Smooth muscle cell of the brain vasculature (primary cell): Measurements from ENCODE around the gene EPHA1.

Experiments
- DNase-seq: peaks from one replicate; pipeline ENCODE4 v3.0.0-alpha.2; 2012; ENCODE audit warnings: low read depth, low spot score

EPHA1 gene

DNA sequence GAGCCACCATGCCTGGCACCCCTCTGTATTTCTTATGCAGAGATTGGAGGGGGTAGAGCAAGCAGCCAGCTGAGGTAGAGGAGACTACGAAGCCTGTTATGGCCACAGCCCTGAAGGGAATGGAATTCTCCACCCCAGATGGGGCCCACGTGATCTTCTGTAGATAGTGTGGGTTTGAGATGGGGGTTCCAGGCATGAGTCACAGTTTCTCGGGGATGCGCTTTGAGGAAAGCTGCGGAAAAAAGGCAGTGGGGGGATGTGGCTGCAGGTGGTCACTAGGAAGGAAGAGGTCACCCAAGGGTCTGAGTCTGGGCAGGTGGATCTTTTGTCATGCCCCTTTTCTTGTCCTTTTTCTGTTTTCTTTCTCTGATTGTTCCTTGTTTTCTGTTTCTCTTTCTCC lies 57.6 kb downstream of the EPHA1 start:
- no peak for DNase-seq

DNA sequence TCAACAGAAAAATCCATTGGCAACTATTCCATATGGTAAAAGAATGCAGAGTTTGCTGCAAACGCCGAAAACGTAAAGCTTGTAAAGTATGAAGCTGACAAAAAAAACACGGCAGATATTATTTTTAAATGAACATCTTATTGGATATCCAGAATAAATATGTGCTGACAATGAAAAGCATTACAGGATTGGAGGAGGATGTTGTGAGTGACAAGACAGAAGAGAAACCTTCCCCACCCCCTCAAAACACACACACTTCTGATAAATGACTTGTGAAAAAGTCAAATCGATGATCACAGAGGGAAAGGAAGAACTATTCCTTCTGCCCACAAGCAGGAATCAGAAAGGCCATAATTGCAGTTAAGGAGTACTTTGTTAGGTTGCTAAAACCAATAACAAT lies 60.7 kb downstream of the EPHA1 start:
- DNase-seq, result no peak

DNA sequence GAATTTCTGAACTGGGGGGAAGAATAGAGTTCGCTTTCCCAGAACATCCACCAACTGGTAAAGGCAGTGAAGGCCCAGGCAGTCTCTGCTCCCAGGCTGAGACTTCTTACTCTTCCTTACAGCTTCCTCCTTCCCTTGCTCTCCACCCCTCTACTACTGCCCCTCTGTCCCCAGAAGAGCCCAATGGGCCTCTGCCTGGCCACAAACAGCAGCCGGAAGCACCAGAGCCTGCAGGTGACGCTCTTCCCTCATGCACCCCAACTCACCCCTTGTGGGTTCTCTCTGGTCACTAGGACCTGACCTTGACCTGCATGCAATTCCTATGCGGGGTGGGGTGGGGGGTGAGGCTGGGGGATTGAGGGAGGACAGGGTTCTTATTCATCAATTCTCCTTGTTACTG lies 62.6 kb downstream of the EPHA1 start:
- no peak for DNase-seq

DNA sequence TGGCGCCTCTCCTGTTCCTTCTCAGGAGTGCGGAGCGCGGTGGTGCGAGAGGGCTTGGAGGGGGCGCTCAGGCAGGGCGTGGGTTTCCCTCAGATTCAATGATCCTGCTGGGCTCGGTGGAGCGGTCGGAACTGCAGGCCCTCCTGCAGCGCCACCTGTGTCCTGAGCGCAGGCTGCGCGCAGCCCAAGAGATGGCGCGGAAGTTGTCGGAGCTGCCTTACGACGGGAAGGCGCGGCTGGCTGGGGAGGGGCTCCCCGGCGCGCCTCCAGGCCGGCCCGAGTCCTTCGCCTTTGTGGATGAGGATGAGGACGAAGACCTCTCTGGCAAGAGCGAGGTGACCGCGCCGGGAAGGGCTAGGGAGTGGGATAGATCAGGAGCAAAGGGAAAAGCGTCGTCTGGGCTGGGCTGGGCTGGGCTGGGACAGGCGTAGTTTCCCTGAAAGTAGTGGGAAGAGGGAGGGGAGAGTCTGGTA lies 63.2 kb downstream of the EPHA1 start:
- no peak for DNase-seq

DNA sequence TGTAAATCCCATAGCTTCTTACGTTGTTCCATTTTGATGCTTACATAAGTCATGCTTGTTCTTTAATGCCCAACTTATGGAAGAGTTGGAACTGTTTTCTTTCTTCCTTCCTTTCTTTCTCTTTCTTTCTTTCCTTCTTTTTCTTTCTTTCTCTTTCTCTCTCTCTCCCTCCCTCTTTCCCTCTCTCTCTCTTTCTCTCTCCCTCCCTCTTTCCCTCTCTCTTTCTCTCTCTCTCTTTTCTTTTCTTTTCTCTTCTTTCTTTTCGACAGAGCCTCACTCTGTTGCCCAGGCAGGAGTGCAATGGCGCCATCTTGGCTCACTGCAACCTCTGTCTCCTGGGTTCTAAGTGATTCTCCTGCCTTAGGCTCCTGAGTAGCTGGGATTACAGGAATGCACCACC lies 65.1 kb downstream of the EPHA1 start:
- no peak for DNase-seq

DNA sequence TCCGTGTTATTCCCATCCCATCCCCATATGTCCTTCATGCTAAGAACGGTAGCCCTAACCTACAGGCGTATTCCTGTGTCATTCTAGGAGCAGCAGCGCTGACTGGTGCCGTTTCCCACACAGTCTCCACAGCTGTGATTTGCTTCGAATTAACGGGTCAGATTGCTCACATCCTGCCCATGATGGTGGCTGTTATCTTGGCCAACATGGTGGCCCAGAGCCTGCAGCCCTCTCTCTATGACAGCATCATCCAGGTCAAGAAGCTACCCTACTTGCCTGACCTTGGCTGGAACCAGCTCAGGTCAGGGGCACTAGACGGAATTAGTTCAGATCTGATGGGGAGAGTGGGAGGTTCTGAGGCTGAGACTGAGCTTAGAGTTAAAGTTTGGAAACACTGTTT lies 66.8 kb downstream of the EPHA1 start:
- no peak for DNase-seq
